Common myeloid progenitor, CD34-positive (primary cell): ENCODE data around the gene MYO1A.

Source experiments
- CTCF ChIA-PET: fragments of 350-600 bp; sonication (Branson Sonifier 250); formaldehyde crosslinking; loops from one replicate; lab custom pipeline; 2021; ENCODE audit warnings: antibody characterized with exemption; lab: Charles Lee
- POLR2A ChIA-PET: fragments of 350-600 bp; sonication (Branson Sonifier 250); formaldehyde crosslinking; loops from one replicate; lab custom pipeline; 2021; ENCODE audit warnings: antibody characterized with exemption; lab: Charles Lee
- DNase-seq, 3 donors: peaks; one replicate each; pipeline versions ENCODE4 v3.0.0 to v3.0.0-alpha.2; 2013
- H3K27ac ChIP-seq, 2 experiments: 1 replicate in 1 of 2; 2 replicates in 1 of 2; pipeline ENCODE4 v1.7.0; 2013; ENCODE audit warnings: inconsistent platforms in 2 of 2, low read length in 2 of 2, mild to moderate bottlenecking in 2 of 2, low read depth in 1 of 2, moderate library complexity in 1 of 2; ENCODE audit not compliant: severe bottlenecking in 2 of 2, insufficient read depth in 1 of 2, poor library complexity in 1 of 2
- H3K27me3 ChIP-seq, 5 experiments: replicated peaks in 2 of 5; 1 replicate in 3 of 5; 2 replicates in 2 of 5; pipeline versions ENCODE4 v1.6.1 to v1.7.0; 2013; ENCODE audit warnings: low read length in 4 of 5, mild to moderate bottlenecking in 2 of 5, moderate library complexity in 2 of 5, inconsistent platforms in 1 of 5; ENCODE audit not compliant: insufficient read depth in 5 of 5, control insufficient read depth in 4 of 5
- H3K36me3 ChIP-seq, 4 experiments: 1 replicate in 2 of 4; 2 replicates in 2 of 4; pipeline versions ENCODE4 v1.6.1 to v1.7.0; 2013; ENCODE audit warnings: low read length in 3 of 4, control low read depth in 1 of 4, mild to moderate bottlenecking in 1 of 4; ENCODE audit not compliant: control insufficient read depth in 4 of 4, insufficient read depth in 4 of 4
- H3K4me1 ChIP-seq, 4 experiments: 1 replicate in 3 of 4; 2 replicates in 1 of 4; pipeline versions ENCODE4 v1.6.1 to v1.7.1; 2013; ENCODE audit warnings: low read length in 3 of 4, mild to moderate bottlenecking in 3 of 4, control low read depth in 1 of 4, inconsistent platforms in 1 of 4, moderate library complexity in 1 of 4; ENCODE audit not compliant: control insufficient read depth in 4 of 4, insufficient read depth in 4 of 4; ENCODE audit errors: control extremely low read depth in 1 of 4
- H3K4me3 ChIP-seq, 7 experiments: 1 replicate in 4 of 7; 2 replicates in 3 of 7; pipeline versions ENCODE4 v1.5.1 to v1.7.0; 2013; ENCODE audit warnings: mild to moderate bottlenecking in 7 of 7, low read length in 6 of 7, moderate library complexity in 6 of 7, inconsistent platforms in 2 of 7, low read depth in 2 of 7, control low read depth in 1 of 7; ENCODE audit not compliant: insufficient read depth in 4 of 7, control insufficient read depth in 1 of 7; ENCODE audit errors: extremely low read depth in 1 of 7
- H3K9me3 ChIP-seq, 5 experiments: 1 replicate in 4 of 5; 2 replicates in 1 of 5; pipeline versions ENCODE4 v1.6.1 to v1.7.1; 2013; ENCODE audit warnings: low read length in 4 of 5, mild to moderate bottlenecking in 2 of 5, inconsistent platforms in 1 of 5, low read depth in 1 of 5, moderate library complexity in 1 of 5; ENCODE audit not compliant: control insufficient read depth in 4 of 5, insufficient read depth in 2 of 5; ENCODE audit errors: control extremely low read depth in 1 of 5
- WGBS: methylation state at CpG from one replicate; pipeline ENCODE4 v1.1.5; 2013; ENCODE audit not compliant: insufficient coverage; 5-methylcytosine and 5-hydroxymethylcytosine counted together

MYO1A gene

GRCh38 chr12:57006809-57007475, 43.0 kb downstream of the MYO1A start:
- Histone ChIP-seq H3K4me1 (peaks cover 9 to 24% (median 21%) of the 10 kb centered on the region in 4 experiments), H3K9me3 (no peaks in the 10 kb centered on the region), H3K27ac (no peak overlapping the region), H3K27me3 (no peaks in the 10 kb centered on the region), H3K36me3 (peaks cover 15 to 28% (median 26%) of the 10 kb centered on the region in 4 experiments), H3K4me3 (peak overlapping the region in 4 of 7 experiments; percentile 26 to 60 (median 41))
- 28% methylated on average over 8 of the region's 10 CpGs for WGBS
- no peak for DNase-seq
- ChIA-PET POLR2A (no interaction called here), CTCF (interaction anchor here (0.6 to 10.6 kb wide), 12 partner anchors 11 to 249 kb away, joined by 3 to 121 read pairs (median 6); partner anchors contain the start of gene TAC3)

- peak; percentile 64 to 79 (median 73) for DNase-seq
- POLR2A ChIA-PET = no interaction called here
- Histone ChIP-seq H3K9me3 (no peaks in the 10 kb centered on the region), H3K4me3 (peak within 1 kb of the TSS; percentile 70 to 89 (median 81)), H3K36me3 (peaks cover 16 to 35% (median 31%) of the 10 kb centered on the region in 4 experiments), H3K27ac (peak within 1 kb of the TSS; percentile 55 to 77), H3K4me1 (peaks cover 9 to 30% (median 23%) of the 10 kb centered on the region in 4 experiments), H3K27me3 (no peaks in the 10 kb centered on the region)
- CTCF ChIA-PET = interaction anchor here (1.0 to 10.6 kb wide), 17 partner anchors 9 to 250 kb away, joined by 3 to 121 read pairs (median 9); partner anchors contain the start of genes HSD17B6, PRIM1 and TAC3
- WGBS = under 1% methylated on average over 39 of the region's 94 CpGs
Measured at GRCh38 chr12:57005980-57006808, 43.7 kb downstream of the MYO1A start, which contains the start of gene ZBTB39. Gene ZBTB39, minus strand, starts transcription at chr12:57006546. Its CDS starts 1,629 bp downstream, at chr12:57004917.

- Histone ChIP-seq H3K36me3 (peaks cover 18 to 49% (median 44%) of the 10 kb centered on the region in 4 experiments), H3K4me3 (peak overlapping the region in 3 of 7 experiments; percentile 84 to 89 (median 85)), H3K9me3 (no peaks in the 10 kb centered on the region), H3K27me3 (no peaks in the 10 kb centered on the region), H3K4me1 (peaks cover 9 to 30% (median 23%) of the 10 kb centered on the region in 4 experiments), H3K27ac (no peak overlapping the region)
- CTCF ChIA-PET = interaction anchor here (0.9 to 10.6 kb wide), 18 partner anchors 8 to 249 kb away, joined by 3 to 121 read pairs (median 12); partner anchors contain the start of genes HSD17B6, PRIM1 and TAC3
- DNase-seq = no peak
- 98% methylated on average over 6 of the region's 6 CpGs for WGBS
- POLR2A ChIA-PET = interaction anchor here (0.6 to 0.8 kb wide), 2 partner anchors 13 to 58 kb away, joined by 3 read pairs; no protein-coding TSS in a partner anchor
Measured at GRCh38 chr12:57004651-57005050, 45.3 kb downstream of the MYO1A start.

GRCh38 chr12:57003395-57003794, 46.5 kb downstream of the MYO1A start:
- Histone ChIP-seq H3K36me3 (peaks cover 18 to 55% (median 48%) of the 10 kb centered on the region in 4 experiments), H3K4me3 (no peak overlapping the region), H3K27me3 (no peaks in the 10 kb centered on the region), H3K4me1 (peaks cover 9 to 30% (median 23%) of the 10 kb centered on the region in 4 experiments), H3K9me3 (no peaks in the 10 kb centered on the region), H3K27ac (no peak overlapping the region)
- 98% methylated on average over 13 of the region's 13 CpGs for whole genome bisulfite sequencing
- no peak for DNase-seq
- CTCF ChIA-PET = interaction anchor here (1.3 to 10.6 kb wide), 11 partner anchors 9 to 247 kb away, joined by 3 to 121 read pairs (median 18); partner anchors contain the start of genes HSD17B6, PRIM1 and TAC3
- POLR2A ChIA-PET = no interaction called here

GRCh38 chr12:57001448-57001906, 48.5 kb downstream of the MYO1A start:
- ChIA-PET CTCF (interaction anchor here (0.6 to 9.3 kb wide), 20 partner anchors 10 to 253 kb away, joined by 3 to 74 read pairs (median 4); partner anchors contain the start of genes NEMP1, PRIM1, STAT6 and TAC3), POLR2A (interaction anchor here (1.5 kb wide), 1 partner anchor 13 kb away, joined by 5 read pairs; no protein-coding TSS in a partner anchor)
- H3K27me3 ChIP-seq = no peaks in the 10 kb centered on the region
- peaks cover 9 to 22% (median 15%) of the 10 kb centered on the region in 4 experiments for H3K4me1 ChIP-seq
- DNase-seq = peak; percentile 69 to 86 (median 79)
- no peaks in the 10 kb centered on the region for H3K9me3 ChIP-seq
- WGBS = 43% methylated on average over 8 of the region's 13 CpGs
- H3K36me3 ChIP-seq = peaks cover 18 to 58% (median 49%) of the 10 kb centered on the region in 4 experiments
- H3K27ac ChIP-seq = no peak overlapping the region
- no peak overlapping the region for H3K4me3 ChIP-seq

- Histone ChIP-seq H3K36me3 (peaks cover 18 to 62% (median 51%) of the 10 kb centered on the region in 4 experiments), H3K4me1 (peaks cover 6 to 16% (median 10%) of the 10 kb centered on the region in 4 experiments), H3K4me3 (no peak overlapping the region), H3K9me3 (no peaks in the 10 kb centered on the region), H3K27ac (no peak overlapping the region), H3K27me3 (no peaks in the 10 kb centered on the region)
- CTCF ChIA-PET = interaction anchor here (0.7 to 9.3 kb wide), 5 partner anchors 9 to 247 kb away, joined by 4 to 67 read pairs (median 17); partner anchors contain the start of gene STAT6
- no peak for DNase-seq
- POLR2A ChIA-PET = no interaction called here
- WGBS = no CpG with 5 or more reads among the region's 1 CpG
Measured at GRCh38 chr12:57000393-57000792, 49.5 kb downstream of the MYO1A start.
